Measurements from ENCODE around the gene ERCC2.

DNA sequence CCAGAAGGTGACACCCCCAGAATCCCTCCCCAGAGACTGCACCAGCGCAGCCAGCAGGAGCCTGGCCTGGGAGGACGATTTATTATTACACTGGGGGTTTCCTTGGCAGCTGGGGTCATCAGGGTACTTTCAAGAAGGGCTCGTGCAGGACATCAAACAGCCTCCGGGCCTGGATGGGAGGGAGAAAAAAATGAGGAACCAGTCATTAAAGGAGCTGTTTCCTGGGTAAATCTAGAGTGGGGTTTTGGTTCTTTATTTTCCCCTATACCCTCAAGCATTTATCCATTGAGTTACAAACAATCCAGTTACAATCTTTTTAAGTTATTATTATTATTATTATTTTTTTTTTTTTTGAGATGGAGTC lies 39.2 kb upstream of the ERCC2 start:
- TF ChIP-seq CTCF (IDR thresholded peaks at IDR 0.05) (no peak), POLR2A (IDR thresholded peaks at IDR 0.05) (no peak), POLR2AphosphoS5 (IDR thresholded peaks at IDR 0.05) (no peak)

Measured in upper lobe of left lung (tissue), 4 donors.